HepG2 (cell line): ENCODE results near the gene CFAP73. TPM values are rescaled to one million over a fixed set of nuclear protein-coding genes. Genes with fewer than 3 reads are reported as not detected.
A peak's percentile ranks its signal among the peaks of the same experiment; 100 is the strongest.

Experiments used
- AKNA ChIP-seq: sonication (generic); formaldehyde crosslinking; IDR thresholded peaks from 2 replicates; pipeline ENCODE4 v1.4.0; 2020; ENCODE audit warnings: missing genetic modification reagents, borderline replicate concordance
- DBP ChIP-seq: sonication (generic); formaldehyde crosslinking; IDR thresholded peaks from 2 replicates; pipeline ENCODE4 v1.4.0; 2020; ENCODE audit warnings: missing genetic modification reagents; ENCODE audit errors: not compliant biosample characterization
- PATZ1 ChIP-seq: sonication (generic); formaldehyde crosslinking; IDR thresholded peaks from 2 replicates; pipeline ENCODE4 v1.4.0; 2020; ENCODE audit warnings: missing genetic modification reagents
- PHF8 ChIP-seq: sonication (generic); formaldehyde crosslinking; IDR thresholded peaks from 2 replicates; pipeline ENCODE4 v1.5.0; 2020; ENCODE audit warnings: missing genetic modification reagents
- PLRG1 ChIP-seq: fragments of 450-650 bp; conservative IDR thresholded peaks from 2 replicates; pipeline ENCODE4 v1.6.1; 2016
- ZNF558 ChIP-seq: sonication (generic); formaldehyde crosslinking; IDR thresholded peaks from 2 replicates; pipeline ENCODE4 v1.9.0; 2022; ENCODE audit warnings: mild to moderate bottlenecking, missing genetic modification reagents, borderline replicate concordance
- ZNF703 ChIP-seq: sonication (generic); formaldehyde crosslinking; IDR thresholded peaks from 2 replicates; pipeline ENCODE4 v1.5.1; 2020; ENCODE audit warnings: missing genetic modification reagents, mild to moderate bottlenecking, moderate library complexity, borderline replicate concordance
- ZNF891 ChIP-seq: sonication (generic); formaldehyde crosslinking; IDR thresholded peaks from 2 replicates; pipeline ENCODE4 v1.5.0; 2020; ENCODE audit warnings: mild to moderate bottlenecking, missing genetic modification reagents
- polyA plus RNA-seq, 8 experiments: library from polyadenylated mRNA; depleted of rRNA in 3 of 8; stranded (reverse) in 7 of 8; unstranded in 1 of 8; fragments of >200 nt; fragmentation: Illumina TruSeq in 4 of 8; extraction: Trizol in 4 of 8; gene quantifications; 2 replicates each; pipeline versions ENCODE4 v1.2.1 to v1.2.3, GENCODE V29; 2011 to 2016; ENCODE audit warnings: low read depth in 4 of 8, missing spikeins in 1 of 8, mixed read lengths in 1 of 8; ENCODE audit not compliant: insufficient read depth in 1 of 8
- total RNA-seq, 5 experiments: library from RNA; depleted of rRNA; stranded (reverse); fragments of >200 nt; fragmentation: Illumina TruSeq; extraction: Trizol; gene quantifications; 2 replicates each; pipeline ENCODE4 v1.2.3, GENCODE V29; 2016; ENCODE audit warnings: low read depth in 1 of 5

The CFAP73 gene
- total and polyA plus RNA-seq, 2 of the 13 experiments (the other 11 are each of a cell fraction or from before 2014, with no cell fraction given), result not detected

GRCh38 chr12:113135178-113136127 lies 14.1 kb upstream of the CFAP73 start, which contains the start of gene RASAL1 (continued):
- TF ChIP-seq AKNA (CRISPR knock-in tag) (no peak), ZNF703 (CRISPR knock-in tag) (no peak), PHF8 (CRISPR knock-in tag) (no peak), ZNF891 (CRISPR knock-in tag) (no peak), PLRG1 (no peak), PATZ1 (CRISPR knock-in tag) (peak; percentile 73), ZNF558 (CRISPR knock-in tag) (no peak), DBP (CRISPR knock-in tag) (no peak)
